KMS-11 (cell line): ENCODE results near the gene XIRP1.

ENCODE experiments used
- H2AFZ ChIP-seq: fragments of 200-600 bp; sonication (generic); 2 replicates; pipeline ENCODE4 v1.6.1; 2016; ENCODE audit warnings: antibody characterized with exemption, mixed run types, low read depth
- H3K27ac ChIP-seq: fragments of 200-600 bp; sonication (generic); 2 replicates; pipeline ENCODE4 v1.6.1; 2016; ENCODE audit warnings: mild to moderate bottlenecking, mixed run types
- H3K27me3 ChIP-seq: fragments of 200-600 bp; sonication (generic); 2 replicates; pipeline ENCODE4 v1.6.1; 2017; ENCODE audit warnings: mild to moderate bottlenecking, low read depth, mixed run types, moderate library complexity; ENCODE audit not compliant: insufficient read depth
- H3K36me3 ChIP-seq: fragments of 200-600 bp; sonication (generic); 2 replicates; pipeline ENCODE4 v1.6.1; 2017; ENCODE audit warnings: mild to moderate bottlenecking, mixed run types; ENCODE audit not compliant: insufficient read depth
- H3K4me1 ChIP-seq: fragments of 200-600 bp; sonication (generic); 2 replicates; pipeline ENCODE4 v1.6.1; 2016; ENCODE audit warnings: mild to moderate bottlenecking, low read depth, mixed run types; ENCODE audit not compliant: poor library complexity, severe bottlenecking
- H3K4me2 ChIP-seq: fragments of 200-600 bp; sonication (generic); 2 replicates; pipeline ENCODE4 v1.7.0; 2016; ENCODE audit warnings: mild to moderate bottlenecking, mixed run types
- H3K4me3 ChIP-seq: fragments of 200-600 bp; sonication (generic); IDR thresholded peaks from 2 replicates; pipeline ENCODE4 v1.6.1; 2017; ENCODE audit warnings: low read depth, low read length, mixed read lengths; ENCODE audit not compliant: insufficient read depth
- H3K79me2 ChIP-seq: fragments of 200-600 bp; sonication (generic); 2 replicates; pipeline ENCODE4 v1.6.1; 2016; ENCODE audit warnings: low read depth, mixed run types; ENCODE audit not compliant: insufficient read depth
- H3K9ac ChIP-seq: fragments of 200-600 bp; sonication (generic); 2 replicates; pipeline ENCODE4 v1.6.1; 2016; ENCODE audit warnings: mild to moderate bottlenecking, mixed run types
- H4K20me1 ChIP-seq: fragments of 200-600 bp; sonication (generic); 2 replicates; pipeline ENCODE4 v1.6.1; 2016; ENCODE audit warnings: mild to moderate bottlenecking, mixed run types; ENCODE audit not compliant: insufficient read depth
- TF ChIP-seq, protein P1 (sequence below): fragments of 200-600 bp; sonication (generic); conservative IDR thresholded peaks from 2 replicates; pipeline ENCODE4 v1.6.1; 2017; ENCODE audit warnings: low read depth, mild to moderate bottlenecking, antibody characterized with exemption, low read length, moderate library complexity, mixed read lengths

Gene XIRP1

GRCh38 chr3:39140341-39140971 is 51.9 kb downstream of the XIRP1 start:
- Histone ChIP-seq H3K9ac (no peak overlapping the region), H3K79me2 (no peaks in the 10 kb centered on the region), H2AFZ (no peak overlapping the region), H4K20me1 (no peaks in the 10 kb centered on the region), H3K36me3 (no peaks in the 10 kb centered on the region), H3K4me2 (no peak overlapping the region), H3K27ac (no peak overlapping the region), H3K4me3 (no peak overlapping the region), H3K4me1 (no peaks in the 10 kb centered on the region), H3K27me3 (no peaks in the 10 kb centered on the region)
- TF ChIP-seq, protein P1, sequence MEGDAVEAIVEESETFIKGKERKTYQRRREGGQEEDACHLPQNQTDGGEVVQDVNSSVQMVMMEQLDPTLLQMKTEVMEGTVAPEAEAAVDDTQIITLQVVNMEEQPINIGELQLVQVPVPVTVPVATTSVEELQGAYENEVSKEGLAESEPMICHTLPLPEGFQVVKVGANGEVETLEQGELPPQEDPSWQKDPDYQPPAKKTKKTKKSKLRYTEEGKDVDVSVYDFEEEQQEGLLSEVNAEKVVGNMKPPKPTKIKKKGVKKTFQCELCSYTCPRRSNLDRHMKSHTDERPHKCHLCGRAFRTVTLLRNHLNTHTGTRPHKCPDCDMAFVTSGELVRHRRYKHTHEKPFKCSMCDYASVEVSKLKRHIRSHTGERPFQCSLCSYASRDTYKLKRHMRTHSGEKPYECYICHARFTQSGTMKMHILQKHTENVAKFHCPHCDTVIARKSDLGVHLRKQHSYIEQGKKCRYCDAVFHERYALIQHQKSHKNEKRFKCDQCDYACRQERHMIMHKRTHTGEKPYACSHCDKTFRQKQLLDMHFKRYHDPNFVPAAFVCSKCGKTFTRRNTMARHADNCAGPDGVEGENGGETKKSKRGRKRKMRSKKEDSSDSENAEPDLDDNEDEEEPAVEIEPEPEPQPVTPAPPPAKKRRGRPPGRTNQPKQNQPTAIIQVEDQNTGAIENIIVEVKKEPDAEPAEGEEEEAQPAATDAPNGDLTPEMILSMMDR: no peak

- no peak overlapping the region for H2AFZ ChIP-seq
- no peaks in the 10 kb centered on the region for H3K79me2 ChIP-seq
- no peaks in the 10 kb centered on the region for H3K27me3 ChIP-seq
- no peak overlapping the region for H3K4me2 ChIP-seq
- no peaks in the 10 kb centered on the region for H4K20me1 ChIP-seq
- H3K27ac ChIP-seq: no peak overlapping the region
- no peaks in the 10 kb centered on the region for H3K4me1 ChIP-seq
- no peaks in the 10 kb centered on the region for H3K36me3 ChIP-seq
- no peak overlapping the region for H3K4me3 ChIP-seq
- no peak overlapping the region for H3K9ac ChIP-seq
- TF ChIP-seq, protein P1: no peak
Measured at GRCh38 chr3:39139442-39139841, 53.0 kb downstream of the XIRP1 start.

GRCh38 chr3:39138804-39139415 is 53.5 kb downstream of the XIRP1 start:
- Histone ChIP-seq H3K27me3 (no peaks in the 10 kb centered on the region), H3K9ac (no peak overlapping the region), H3K27ac (no peak overlapping the region), H4K20me1 (no peaks in the 10 kb centered on the region), H3K36me3 (no peaks in the 10 kb centered on the region), H3K79me2 (no peaks in the 10 kb centered on the region), H2AFZ (no peak overlapping the region), H3K4me1 (no peaks in the 10 kb centered on the region), H3K4me2 (no peak overlapping the region), H3K4me3 (no peak overlapping the region)
- TF ChIP-seq, protein P1: no peak

DNA sequence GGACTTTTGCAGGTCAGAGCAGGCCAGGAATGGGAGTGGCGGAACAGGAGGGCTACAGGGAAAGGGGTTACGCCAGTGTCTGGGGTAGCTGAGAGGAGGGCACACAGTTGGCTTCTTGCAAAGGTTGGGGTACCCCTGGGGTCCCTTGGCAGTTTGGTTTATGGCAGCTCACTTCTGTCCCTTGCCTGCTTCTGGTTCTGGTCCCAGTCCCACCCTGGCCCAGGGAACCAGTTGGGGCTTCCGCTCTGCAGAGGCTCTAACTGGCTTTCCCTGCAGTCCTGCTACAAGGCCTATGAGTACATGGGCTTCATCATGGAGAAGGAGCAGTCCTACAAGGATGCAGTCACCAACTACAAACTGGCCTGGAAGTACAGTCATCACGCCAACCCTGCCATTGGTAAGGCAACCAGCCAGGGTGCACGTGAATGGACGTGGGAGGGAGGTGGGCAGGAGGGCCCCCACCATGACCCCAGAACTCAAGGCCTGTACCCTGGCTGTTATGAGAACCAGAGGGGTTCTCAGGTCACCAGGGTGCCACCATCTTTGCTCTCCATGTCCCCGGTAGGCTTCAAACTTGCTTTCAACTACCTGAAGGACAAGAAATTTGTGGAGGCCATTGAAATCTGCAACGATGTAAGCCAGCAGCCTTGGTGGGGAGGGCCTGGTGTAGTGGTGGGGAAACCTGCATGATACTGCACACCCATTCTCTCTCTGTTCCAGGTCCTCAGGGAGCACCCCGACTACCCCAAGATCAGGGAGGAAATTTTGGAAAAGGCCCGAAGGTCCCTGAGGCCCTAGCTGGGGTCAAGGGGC is 54.2 kb downstream of the XIRP1 start:
- Histone ChIP-seq H3K4me1 (no peaks in the 10 kb centered on the region), H3K27me3 (no peaks in the 10 kb centered on the region), H3K79me2 (no peaks in the 10 kb centered on the region), H3K4me3 (no peak overlapping the region), H3K4me2 (no peak overlapping the region), H2AFZ (no peak overlapping the region), H4K20me1 (no peaks in the 10 kb centered on the region), H3K36me3 (no peaks in the 10 kb centered on the region), H3K27ac (no peak overlapping the region), H3K9ac (no peak overlapping the region)
- TF ChIP-seq, protein P1: no peak
